Measurements from ENCODE around the gene HORMAD1. TPM values are rescaled to one million over a fixed set of nuclear protein-coding genes. Genes with fewer than 3 reads are reported as not detected.

Gene HORMAD1
- total and polyA plus RNA-seq, 2 of the 13 experiments (the other 11 are each of a cell fraction or from before 2014, with no cell fraction given) = not detected

GRCh38 chr1:150696995-150697927, 23.4 kb downstream of the HORMAD1 start, which contains the start of gene GOLPH3L (continued):
- TF ChIP-seq ZXDC (CRISPR knock-in tag; IDR thresholded peaks at IDR 0.05) = no peak
- TF ChIP-seq RBM22 (optimal IDR thresholded peaks at IDR 0.05; ENCODE audit: low read length) = no peak
- TF ChIP-seq ZNF235 (CRISPR knock-in tag; IDR thresholded peaks at IDR 0.05; ENCODE audit: borderline replicate concordance) = no peak
- TF ChIP-seq ZNF691 (CRISPR knock-in tag; IDR thresholded peaks at IDR 0.05; ENCODE audit: borderline replicate concordance, low read depth) = no peak
- peak; percentile 68 for TF ChIP-seq CREM (IDR thresholded peaks at IDR 0.05)
- TF ChIP-seq CREM (CRISPR knock-in tag; IDR thresholded peaks at IDR 0.05) = no peak
- peak; percentile 89 for TF ChIP-seq POGZ (CRISPR knock-in tag; IDR thresholded peaks at IDR 0.05)
- TF ChIP-seq POGK (CRISPR knock-in tag; conservative IDR thresholded peaks at IDR 0.05) = 0 out of 2 replicates have a peak, but pooled peaks have one; percentile 40
- peak; percentile 30; the same call in 1 of the 2 replicates for TF ChIP-seq GATAD2A (CRISPR knock-in tag; IDR thresholded peaks at IDR 0.05)
- peak; percentile 82 for TF ChIP-seq KDM5A (IDR thresholded peaks at IDR 0.05; ENCODE audit: borderline replicate concordance, low read length)
- TF ChIP-seq PRDM4 (CRISPR knock-in tag; IDR thresholded peaks at IDR 0.05; ENCODE audit: borderline replicate concordance) = no peak
- TF ChIP-seq IKZF4 (CRISPR knock-in tag; IDR thresholded peaks at IDR 0.05; ENCODE audit: borderline replicate concordance, low read depth, not compliant biosample characterization) = no peak
- peak; percentile 31; the same call in 1 of the 2 replicates for TF ChIP-seq YEATS4 (CRISPR knock-in tag; IDR thresholded peaks at IDR 0.05; ENCODE audit: borderline replicate concordance)
- no peak for TF ChIP-seq FOXP1 (IDR thresholded peaks at IDR 0.05)
- TF ChIP-seq FOXP1 (CRISPR knock-in tag; IDR thresholded peaks at IDR 0.05) = no peak
- peak; percentile 78 for TF ChIP-seq PHF20 (CRISPR knock-in tag; IDR thresholded peaks at IDR 0.05)
- no peak for TF ChIP-seq ZBTB26 (CRISPR knock-in tag; IDR thresholded peaks at IDR 0.05; ENCODE audit: borderline replicate concordance)

All from HepG2 (cell line).